K562 (cell line): ENCODE measurements around the gene CENPX. TPM values are rescaled to one million over a fixed set of nuclear protein-coding genes. Genes with fewer than 3 reads are reported as not detected.

Experiments
- ERF ChIP-seq: fragments of 450-650 bp; formaldehyde crosslinking; IDR thresholded peaks from 2 replicates; pipeline ENCODE4 v1.4.0; 2020; ENCODE audit warnings: mild to moderate bottlenecking, mixed read lengths
- FOXA3 ChIP-seq, 2 experiments: fragments of 450-650 bp in 1 of 2; sonication (generic) in 1 of 2; formaldehyde crosslinking; IDR thresholded peaks in 1 of 2; conservative IDR thresholded peaks in 1 of 2; 2 replicates each; pipeline versions ENCODE4 v1.4.0 to v1.8.0; 2020 to 2022; ENCODE audit warnings: mild to moderate bottlenecking in 2 of 2, missing genetic modification reagents in 1 of 2
- LCOR ChIP-seq: sonication (generic); formaldehyde crosslinking; IDR thresholded peaks from 2 replicates; pipeline ENCODE4 v1.8.0; 2022; ENCODE audit warnings: mild to moderate bottlenecking, missing genetic modification reagents
- MED1 ChIP-seq: sonication (generic); formaldehyde crosslinking; IDR thresholded peaks from 2 replicates; pipeline ENCODE4 v1.8.1; 2023; ENCODE audit warnings: missing genetic modification reagents, borderline replicate concordance
- MGA ChIP-seq: fragments of 450-650 bp; IDR thresholded peaks from 2 replicates; pipeline ENCODE4 v1.6.1; 2016; ENCODE audit warnings: mild to moderate bottlenecking, moderate library complexity
- NONO ChIP-seq, 2 experiments: fragments of 200-400 bp in 1 of 2; fragments of 450-650 bp in 1 of 2; formaldehyde crosslinking in 1 of 2; IDR thresholded peaks; 2 replicates each; pipeline ENCODE4 v1.6.1; 2017; ENCODE audit warnings: low read depth in 2 of 2, mild to moderate bottlenecking in 2 of 2, moderate library complexity in 2 of 2, low read length in 1 of 2
- PRPF4 ChIP-seq: fragments of 200-400 bp; formaldehyde crosslinking; IDR thresholded peaks from one replicate; pipeline ENCODE4 v1.6.1; 2017; ENCODE audit warnings: low read length, low read depth, mild to moderate bottlenecking; ENCODE audit not compliant: insufficient read depth, poor library complexity, severe bottlenecking
- TCF7 ChIP-seq: sonication (generic); IDR thresholded peaks from 2 replicates; pipeline ENCODE4 v1.6.1; 2016; ENCODE audit warnings: antibody characterized with exemption, borderline replicate concordance
- ZFP1 ChIP-seq: fragments of 450-650 bp; formaldehyde crosslinking; IDR thresholded peaks from 2 replicates; pipeline ENCODE4 v1.4.0; 2020; ENCODE audit warnings: mild to moderate bottlenecking, mixed read lengths
- ZNF12 ChIP-seq: sonication (generic); formaldehyde crosslinking; IDR thresholded peaks from 2 replicates; pipeline ENCODE4 v1.4.0; 2020; ENCODE audit warnings: mild to moderate bottlenecking, missing genetic modification reagents
- ZNF184 ChIP-seq: sonication (generic); formaldehyde crosslinking; IDR thresholded peaks from 2 replicates; pipeline ENCODE4 v1.5.0; 2020; ENCODE audit warnings: missing genetic modification reagents
- ZNF830 ChIP-seq: fragments of 250-450 bp; sonication (Bioruptor Pico); IDR thresholded peaks from 2 replicates; pipeline ENCODE4 v1.5.0; 2021; ENCODE audit warnings: mild to moderate bottlenecking
- polyA plus RNA-seq, 8 experiments: library from polyadenylated mRNA; depleted of rRNA in 4 of 8; stranded (reverse) in 5 of 8; unstranded in 3 of 8; fragments of >200 nt; fragmentation: Nextera tagmentation in 2 of 8; fragmentation: Illumina TruSeq in 1 of 8; extraction: Ambion mirVana in 2 of 8; extraction: Trizol in 1 of 8; gene quantifications; 2 replicates each; pipeline versions ENCODE4 v1.2.1 to v1.2.3, GENCODE V29; 2011 to 2014; ENCODE audit warnings: inconsistent platforms in 1 of 8, missing spikeins in 1 of 8
- total RNA-seq, 7 experiments: library from RNA; depleted of rRNA in 6 of 7; stranded (reverse); fragments of >200 nt in 6 of 7; fragmentation: Illumina TruSeq in 2 of 7; extraction: Trizol in 2 of 7; gene quantifications; 2 replicates each; pipeline versions ENCODE4 v1.2.1 to v1.2.3, GENCODE V29; 2011 to 2021; ENCODE audit warnings: low replicate concordance in 1 of 7
- TF ChIP-seq, protein P1 (sequence below): sonication (generic); formaldehyde crosslinking; IDR thresholded peaks from 2 replicates; pipeline ENCODE4 v1.8.1; 2023; ENCODE audit warnings: mild to moderate bottlenecking, missing genetic modification reagents, moderate library complexity

CENPX gene
- total and polyA plus RNA-seq, 9 of the 15 experiments (the other 6 are each of a cell fraction or from before 2014, with no cell fraction given) = 32.7 to 352 (median 127) TPM

DNA sequence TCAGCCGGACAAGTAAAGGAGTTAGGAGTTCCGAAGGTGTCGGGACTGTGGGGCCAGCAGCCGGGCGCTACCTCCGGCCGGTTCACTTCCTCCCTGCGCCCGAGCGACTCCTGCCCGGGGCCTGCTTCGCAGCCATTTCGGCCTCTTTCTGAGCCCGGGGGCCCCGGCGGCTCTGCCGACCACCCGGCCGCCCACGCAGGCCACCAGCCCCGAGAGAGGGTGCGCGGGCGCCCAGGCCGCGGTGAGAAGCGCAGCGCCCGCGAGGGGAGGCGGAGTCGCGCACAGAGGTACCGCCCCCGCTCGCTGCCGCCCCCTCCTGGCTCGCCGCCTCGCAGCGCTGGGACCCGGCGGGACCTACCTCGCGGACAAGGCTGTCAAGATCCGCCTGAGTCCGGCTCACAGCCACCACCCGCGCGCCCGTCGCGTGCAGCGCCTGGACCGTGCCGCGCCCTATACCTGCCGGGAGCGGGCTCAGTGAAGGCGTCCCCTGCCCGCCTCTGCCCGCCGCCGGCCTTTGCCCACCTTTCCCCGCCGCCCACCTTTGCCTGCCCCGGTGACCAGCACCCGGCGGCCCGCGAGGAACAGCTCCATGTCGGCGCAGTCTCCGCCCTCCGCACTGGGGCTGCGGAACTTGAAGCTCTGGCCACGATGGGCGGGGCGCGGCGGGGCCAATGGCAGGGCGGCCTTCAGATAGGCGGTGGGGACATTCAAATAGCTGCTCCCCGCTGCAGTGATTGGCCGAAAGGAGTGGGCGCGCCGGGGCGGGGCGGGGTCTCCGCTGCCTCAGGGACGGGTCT, 14.6 kb upstream of the CENPX start, which contains the start of gene DCXR (continued):
- TF ChIP-seq MGA (peak; percentile 80), ZFP1 (CRISPR knock-in tag) (no peak), FOXA3 (CRISPR knock-in tag; conservative IDR thresholded peaks at IDR 0.05 in 1 of 2, IDR thresholded peaks at IDR 0.05 in 1 of 2) (peak in 1 of 2 experiments; percentile 29; a peak in 1 of 4 replicates), ZNF12 (0 out of 2 replicates have a peak, but pooled peaks have one; percentile 10), ZNF830 (CRISPR knock-in tag) (no peak), ZNF184 (no peak), TCF7 (no peak), ERF (CRISPR knock-in tag) (peak; percentile 90; the same call in 1 of the 2 replicates), LCOR (peak; percentile 81; the same call in 1 of the 2 replicates), NONO (IDR thresholded peaks at IDR 0.05; ENCODE audit: low read depth in 2 of 2, low read length in 1 of 2) (peak; percentile 80 to 98; a peak in 3 of 4 replicates), MED1 (CRISPR knock-in tag) (no peak), PRPF4 (peak; percentile 61)
- TF ChIP-seq, protein P1, sequence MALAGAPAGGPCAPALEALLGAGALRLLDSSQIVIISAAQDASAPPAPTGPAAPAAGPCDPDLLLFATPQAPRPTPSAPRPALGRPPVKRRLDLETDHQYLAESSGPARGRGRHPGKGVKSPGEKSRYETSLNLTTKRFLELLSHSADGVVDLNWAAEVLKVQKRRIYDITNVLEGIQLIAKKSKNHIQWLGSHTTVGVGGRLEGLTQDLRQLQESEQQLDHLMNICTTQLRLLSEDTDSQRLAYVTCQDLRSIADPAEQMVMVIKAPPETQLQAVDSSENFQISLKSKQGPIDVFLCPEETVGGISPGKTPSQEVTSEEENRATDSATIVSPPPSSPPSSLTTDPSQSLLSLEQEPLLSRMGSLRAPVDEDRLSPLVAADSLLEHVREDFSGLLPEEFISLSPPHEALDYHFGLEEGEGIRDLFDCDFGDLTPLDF (CRISPR knock-in tag) = peak; percentile 69; the same call in 1 of the 2 replicates
